Fibroblast of lung (primary cell): ENCODE results near the gene CNGA4. TPM values are rescaled to one million over a fixed set of nuclear protein-coding genes. Genes with fewer than 3 reads are reported as not detected.

Experiments used
- DNase-seq, 2 donors: peaks; one replicate each; pipeline versions ENCODE4 v3.0.0 to v3.0.0-alpha.2; 2010; ENCODE audit warnings: low read depth in 2 of 2
- H2AFZ ChIP-seq: 2 replicates; pipeline ENCODE4 v1.5.1; 2012; ENCODE audit warnings: low read length, control low read depth, inconsistent platforms
- H3K27ac ChIP-seq: 2 replicates; pipeline ENCODE4 v1.5.1; 2011; ENCODE audit warnings: low read length, control low read depth; ENCODE audit not compliant: insufficient read depth
- H3K27me3 ChIP-seq: 2 replicates; pipeline ENCODE4 v1.5.1; 2011; ENCODE audit warnings: mild to moderate bottlenecking, low read length; ENCODE audit not compliant: control insufficient read depth, insufficient read depth
- H3K36me3 ChIP-seq: 2 replicates; pipeline ENCODE4 v1.5.1; 2011; ENCODE audit warnings: low read length; ENCODE audit not compliant: control insufficient read depth, insufficient read depth
- H3K4me1 ChIP-seq: 2 replicates; pipeline ENCODE4 v1.5.1; 2011; ENCODE audit warnings: low read length; ENCODE audit not compliant: control insufficient read depth, insufficient read depth; ENCODE audit errors: extremely low read depth
- H3K4me2 ChIP-seq: 2 replicates; pipeline ENCODE4 v1.5.1; 2011; ENCODE audit warnings: low read length, control low read depth; ENCODE audit not compliant: insufficient read depth; ENCODE audit errors: extremely low read depth
- H3K4me3 ChIP-seq, 4 experiments: fragments of 200-600 bp in 1 of 4; sonication (generic) in 1 of 4; replicated peaks in 1 of 4; 2 replicates each; pipeline ENCODE4 v1.5.1; 2011 to 2016; ENCODE audit warnings: low read length in 4 of 4, low read depth in 3 of 4, mild to moderate bottlenecking in 3 of 4, control low read depth in 2 of 4, inconsistent platforms in 1 of 4, mixed read lengths in 1 of 4; ENCODE audit not compliant: insufficient read depth in 1 of 4; ENCODE audit errors: control extremely low read depth in 1 of 4
- H3K79me2 ChIP-seq: 2 replicates; pipeline ENCODE4 v1.5.1; 2012; ENCODE audit warnings: mild to moderate bottlenecking, low read length, inconsistent platforms; ENCODE audit not compliant: control insufficient read depth, insufficient read depth
- H3K9ac ChIP-seq: 2 replicates; pipeline ENCODE4 v1.5.1; 2011; ENCODE audit warnings: mild to moderate bottlenecking, low read length, control low read depth; ENCODE audit not compliant: insufficient read depth
- H3K9me3 ChIP-seq: 2 replicates; pipeline ENCODE4 v1.5.1; 2012; ENCODE audit warnings: low read depth, low read length; ENCODE audit not compliant: control insufficient read depth, insufficient read depth
- H4K20me1 ChIP-seq: 2 replicates; pipeline ENCODE4 v1.5.1; 2011; ENCODE audit warnings: low read length; ENCODE audit not compliant: control insufficient read depth, insufficient read depth; ENCODE audit errors: extremely low read depth
- CTCF ChIP-seq, 2 donors: IDR thresholded peaks in 1 of 2; conservative IDR thresholded peaks in 1 of 2; 1 replicate in 1 of 2; 2 replicates in 1 of 2; pipeline ENCODE4 v1.5.1; 2011 to 2012; ENCODE audit warnings: low read length in 2 of 2, control low read depth in 1 of 2, inconsistent platforms in 1 of 2, low read depth in 1 of 2, mild to moderate bottlenecking in 1 of 2
- EZH2 ChIP-seq: IDR thresholded peaks from 2 replicates; pipeline ENCODE4 v1.5.1; 2012; ENCODE audit warnings: low read length, control low read depth, mild to moderate bottlenecking; ENCODE audit errors: missing control alignments
- polyA minus RNA-seq: library from RNA; depleted of rRNA, polyadenylated mRNA; stranded (reverse); fragments of >200 nt; gene quantifications from 2 replicates; pipeline ENCODE4 v1.2.3, GENCODE V29; 2011; ENCODE audit warnings: low replicate concordance
- polyA plus RNA-seq, 2 donors: library from polyadenylated mRNA; depleted of rRNA in 1 of 2; stranded (reverse) in 1 of 2; unstranded in 1 of 2; fragments of >200 nt; gene quantifications; 2 replicates each; pipeline ENCODE4 v1.2.1, GENCODE V29; 2011 to 2012; ENCODE audit warnings: missing spikeins in 1 of 2
- total RNA-seq: library from RNA; depleted of rRNA; stranded (reverse); fragments of >200 nt; gene quantifications from 2 replicates; pipeline ENCODE4 v1.2.1, GENCODE V29; 2014

The CNGA4 gene, protein sequence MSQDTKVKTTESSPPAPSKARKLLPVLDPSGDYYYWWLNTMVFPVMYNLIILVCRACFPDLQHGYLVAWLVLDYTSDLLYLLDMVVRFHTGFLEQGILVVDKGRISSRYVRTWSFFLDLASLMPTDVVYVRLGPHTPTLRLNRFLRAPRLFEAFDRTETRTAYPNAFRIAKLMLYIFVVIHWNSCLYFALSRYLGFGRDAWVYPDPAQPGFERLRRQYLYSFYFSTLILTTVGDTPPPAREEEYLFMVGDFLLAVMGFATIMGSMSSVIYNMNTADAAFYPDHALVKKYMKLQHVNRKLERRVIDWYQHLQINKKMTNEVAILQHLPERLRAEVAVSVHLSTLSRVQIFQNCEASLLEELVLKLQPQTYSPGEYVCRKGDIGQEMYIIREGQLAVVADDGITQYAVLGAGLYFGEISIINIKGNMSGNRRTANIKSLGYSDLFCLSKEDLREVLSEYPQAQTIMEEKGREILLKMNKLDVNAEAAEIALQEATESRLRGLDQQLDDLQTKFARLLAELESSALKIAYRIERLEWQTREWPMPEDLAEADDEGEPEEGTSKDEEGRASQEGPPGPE
- 0.17 TPM in 1 of 2 replicates, not detected in the other for total RNA-seq
- 0.06 TPM in 1 of 2 replicates, not detected in the other for polyA plus RNA-seq
- not detected in 2 replicates for polyA plus RNA-seq (2012)
- polyA minus RNA-seq = 0.22 TPM in 1 of 2 replicates, not detected in the other

- H3K79me2 ChIP-seq = peaks cover 4% of the 10 kb centered on the region
- no peak within 1 kb of the TSS for H3K27ac ChIP-seq
- H3K36me3 ChIP-seq = no peaks in the 10 kb centered on the region
- peaks cover 10% of the 10 kb centered on the region for H3K27me3 ChIP-seq
- no peaks in the 10 kb centered on the region for H4K20me1 ChIP-seq
- H3K9ac ChIP-seq = no peak within 1 kb of the TSS
- no peak within 1 kb of the TSS for H2AFZ ChIP-seq
- DNase-seq = no peak
- H3K4me1 ChIP-seq = no peaks in the 10 kb centered on the region
- TF ChIP-seq EZH2 = no peak
- no peak for TF ChIP-seq CTCF (conservative IDR thresholded peaks at IDR 0.05 in 1 of 2, IDR thresholded peaks at IDR 0.05 in 1 of 2; ENCODE audit: low read depth in 1 of 2, low read length in 2 of 2)
- H3K4me2 ChIP-seq = no peak within 1 kb of the TSS
- no peak within 1 kb of the TSS for H3K4me3 ChIP-seq
- no peaks in the 10 kb centered on the region for H3K9me3 ChIP-seq
These were observed at the start of gene CNGA4 for GRCh38 chr11:6238902-6239301. CNGA4 (plus strand) TSS chr11:6239089; CDS start chr11:6239207, 118 bp downstream.

DNA sequence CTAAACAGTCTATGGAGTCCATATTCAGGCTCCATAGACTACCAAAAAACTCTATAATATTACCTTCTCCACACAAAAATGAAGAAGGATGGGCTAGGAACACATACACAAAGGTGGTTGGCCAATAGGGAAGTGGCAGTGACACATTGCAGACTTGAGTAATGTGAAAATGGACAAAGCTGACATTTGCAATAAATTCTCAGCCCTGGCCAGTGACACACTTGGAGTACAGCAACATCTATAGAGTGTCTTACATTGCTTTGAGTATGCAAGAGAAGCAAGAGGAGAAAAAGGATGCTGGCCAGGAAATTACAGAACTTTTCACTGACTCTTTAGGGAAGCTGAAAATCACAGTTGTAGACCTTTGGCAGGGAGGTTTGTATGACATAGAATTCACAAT, 47.1 kb upstream of the CNGA4 start:
- no peak overlapping the region for H3K27ac ChIP-seq
- TF ChIP-seq EZH2 (no peak), CTCF (conservative IDR thresholded peaks at IDR 0.05 in 1 of 2, IDR thresholded peaks at IDR 0.05 in 1 of 2; ENCODE audit: low read depth in 1 of 2, low read length in 2 of 2) (no peak)
- H4K20me1 ChIP-seq = no peaks in the 10 kb centered on the region
- H3K36me3 ChIP-seq = no peaks in the 10 kb centered on the region
- no peak overlapping the region for H3K4me2 ChIP-seq
- H3K27me3 ChIP-seq = no peaks in the 10 kb centered on the region
- no peaks in the 10 kb centered on the region for H3K9me3 ChIP-seq
- no peak overlapping the region for H2AFZ ChIP-seq
- DNase-seq = no peak
- H3K79me2 ChIP-seq = no peaks in the 10 kb centered on the region
- H3K9ac ChIP-seq = no peak overlapping the region
- H3K4me1 ChIP-seq = no peaks in the 10 kb centered on the region
- H3K4me3 ChIP-seq = no peak overlapping the region

GRCh38 chr11:6194065-6194581, 44.8 kb upstream of the CNGA4 start:
- Histone ChIP-seq H3K9ac (no peak overlapping the region), H4K20me1 (no peaks in the 10 kb centered on the region), H3K36me3 (no peaks in the 10 kb centered on the region), H3K9me3 (no peaks in the 10 kb centered on the region), H3K27me3 (no peaks in the 10 kb centered on the region), H3K4me3 (no peak overlapping the region), H3K4me1 (no peaks in the 10 kb centered on the region), H2AFZ (no peak overlapping the region), H3K79me2 (no peaks in the 10 kb centered on the region), H3K27ac (no peak overlapping the region), H3K4me2 (no peak overlapping the region)
- TF ChIP-seq EZH2 = no peak
- no peak for TF ChIP-seq CTCF (conservative IDR thresholded peaks at IDR 0.05 in 1 of 2, IDR thresholded peaks at IDR 0.05 in 1 of 2; ENCODE audit: low read depth in 1 of 2, low read length in 2 of 2)
- peak in 1 of 2 donors; percentile 12 for DNase-seq
